ENCODE results near the gene RBM46. TPM values are rescaled to one million over a fixed set of nuclear protein-coding genes. Genes with fewer than 3 reads are reported as not detected.
"Not testable (repeated sequence)": the region's sequence is repeated elsewhere in the genome, so short reads cannot be mapped to it uniquely, and the experiment has no call there.

Gene RBM46
- polyA plus RNA-seq, 1 donor = 0.06 TPM

GRCh38 chr4:154836030-154836429 lies 55.0 kb downstream of the RBM46 start:
- Histone ChIP-seq H3K4me3 (ENCODE audit: low read length) (no peak overlapping the region), H3K4me1 (ENCODE audit: control insufficient read depth, insufficient read depth, low read length) (peaks cover 13% of the 10 kb centered on the region), H3K27me3 (ENCODE audit: control insufficient read depth, insufficient read depth, low read length) (no peaks in the 10 kb centered on the region), H3K36me3 (ENCODE audit: control insufficient read depth, insufficient read depth, low read length) (no peaks in the 10 kb centered on the region), H3K27ac (ENCODE audit: low read length) (no peak overlapping the region), H3K9me3 (ENCODE audit: control insufficient read depth, low read depth, low read length) (peaks cover 15% of the 10 kb centered on the region)
- no peak for DNase-seq
- WGBS (ENCODE audit: insufficient coverage, low lambda C conversion rate) = no CpG with 5 or more reads among the region's 3 CpGs

- no CpG with 5 or more reads among the region's 3 CpGs for WGBS (ENCODE audit: insufficient coverage, low lambda C conversion rate)
- peaks cover 15% of the 10 kb centered on the region for H3K9me3 ChIP-seq (ENCODE audit: control insufficient read depth, low read depth, low read length)
- H3K4me3 ChIP-seq (ENCODE audit: low read length) = no peak overlapping the region
- H3K36me3 ChIP-seq (ENCODE audit: control insufficient read depth, insufficient read depth, low read length) = no peaks in the 10 kb centered on the region
- no peak overlapping the region for H3K27ac ChIP-seq (ENCODE audit: low read length)
- DNase-seq = peak in 1 of 2 donors; percentile 3
- H3K27me3 ChIP-seq (ENCODE audit: control insufficient read depth, insufficient read depth, low read length) = no peaks in the 10 kb centered on the region
- H3K4me1 ChIP-seq (ENCODE audit: control insufficient read depth, insufficient read depth, low read length) = peaks cover 13% of the 10 kb centered on the region
Observed at GRCh38 chr4:154836513-154836912, 55.4 kb downstream of the RBM46 start.

DNA sequence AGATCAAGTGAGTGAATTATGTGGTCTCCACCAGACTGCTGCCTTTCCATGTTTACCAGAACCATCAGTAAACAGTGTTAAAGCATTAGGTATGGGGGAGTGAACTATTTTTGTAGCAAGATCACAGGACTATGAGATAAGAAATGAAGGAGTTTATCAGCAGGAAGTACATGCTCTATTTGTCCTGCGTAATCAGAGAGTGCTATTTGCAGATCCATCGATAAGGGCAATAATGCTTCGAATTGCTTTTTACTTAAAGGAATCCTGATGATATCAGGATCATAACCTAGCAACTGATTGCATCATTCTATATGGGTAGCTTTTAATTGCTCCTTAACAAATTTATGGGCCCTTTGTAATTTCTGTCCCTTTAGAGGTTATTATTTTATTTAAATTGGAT lies 57.1 kb downstream of the RBM46 start:
- Histone ChIP-seq H3K4me1 (ENCODE audit: control insufficient read depth, insufficient read depth, low read length) (peaks cover 13% of the 10 kb centered on the region), H3K4me3 (ENCODE audit: low read length) (no peak overlapping the region), H3K27ac (ENCODE audit: low read length) (no peak overlapping the region), H3K36me3 (ENCODE audit: control insufficient read depth, insufficient read depth, low read length) (no peaks in the 10 kb centered on the region), H3K9me3 (ENCODE audit: control insufficient read depth, low read depth, low read length) (peaks cover 9% of the 10 kb centered on the region), H3K27me3 (ENCODE audit: control insufficient read depth, insufficient read depth, low read length) (no peaks in the 10 kb centered on the region)
- DNase-seq = peak; percentile 5 to 37
- WGBS (ENCODE audit: insufficient coverage, low lambda C conversion rate) = no CpG with 5 or more reads among the region's 3 CpGs

GRCh38 chr4:154838694-154839093 lies 57.6 kb downstream of the RBM46 start:
- Histone ChIP-seq H3K4me3 (ENCODE audit: low read length) (no peak overlapping the region), H3K9me3 (ENCODE audit: control insufficient read depth, low read depth, low read length) (peaks cover 9% of the 10 kb centered on the region), H3K27me3 (ENCODE audit: control insufficient read depth, insufficient read depth, low read length) (no peaks in the 10 kb centered on the region), H3K4me1 (ENCODE audit: control insufficient read depth, insufficient read depth, low read length) (peaks cover 13% of the 10 kb centered on the region), H3K27ac (ENCODE audit: low read length) (no peak overlapping the region), H3K36me3 (ENCODE audit: control insufficient read depth, insufficient read depth, low read length) (no peaks in the 10 kb centered on the region)
- no CpG with 5 or more reads among the region's 8 CpGs for WGBS (ENCODE audit: insufficient coverage, low lambda C conversion rate)
- DNase-seq = no peak

- Histone ChIP-seq H3K4me3 (ENCODE audit: low read length) (no peak overlapping the region), H3K27me3 (ENCODE audit: control insufficient read depth, insufficient read depth, low read length) (no peaks in the 10 kb centered on the region), H3K4me1 (ENCODE audit: control insufficient read depth, insufficient read depth, low read length) (no peaks in the 10 kb centered on the region), H3K9me3 (ENCODE audit: control insufficient read depth, low read depth, low read length) (no peaks in the 10 kb centered on the region), H3K27ac (ENCODE audit: low read length) (no peak overlapping the region), H3K36me3 (ENCODE audit: control insufficient read depth, insufficient read depth, low read length) (no peaks in the 10 kb centered on the region)
- DNase-seq = no peak
- 71% methylated on average over 1 of the region's 2 CpGs for WGBS (ENCODE audit: insufficient coverage, low lambda C conversion rate)
Observed at GRCh38 chr4:154854362-154854761, 73.3 kb downstream of the RBM46 start.

DNA sequence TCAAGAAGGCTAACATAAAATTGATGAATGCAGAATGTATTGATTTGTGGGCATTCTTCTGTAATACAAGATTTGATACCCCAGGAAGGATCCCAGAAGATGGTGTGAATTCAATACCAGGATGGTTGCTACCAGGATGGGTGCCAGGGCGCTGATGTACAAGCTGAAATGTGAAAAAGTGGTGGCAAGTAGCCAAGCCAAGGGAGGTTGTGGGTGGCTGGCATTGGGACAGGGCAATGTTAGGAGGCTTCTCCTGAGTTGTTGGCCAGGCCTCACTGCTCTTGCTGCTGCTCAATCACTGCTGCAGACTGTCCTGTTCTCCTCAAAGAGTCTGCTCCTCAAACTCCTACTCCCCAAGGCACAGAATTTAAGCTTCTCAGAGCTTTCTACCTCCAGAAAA lies 77.1 kb downstream of the RBM46 start:
- H3K4me1 ChIP-seq (ENCODE audit: control insufficient read depth, insufficient read depth, low read length) = no peaks in the 10 kb centered on the region
- WGBS (ENCODE audit: insufficient coverage, low lambda C conversion rate) = no CpG with 5 or more reads among the region's 1 CpG
- DNase-seq = no peak
- H3K36me3 ChIP-seq (ENCODE audit: control insufficient read depth, insufficient read depth, low read length) = no peaks in the 10 kb centered on the region
- H3K27me3 ChIP-seq (ENCODE audit: control insufficient read depth, insufficient read depth, low read length) = no peaks in the 10 kb centered on the region
- no peak overlapping the region for H3K27ac ChIP-seq (ENCODE audit: low read length)
- H3K4me3 ChIP-seq (ENCODE audit: low read length) = no peak overlapping the region
- no peaks in the 10 kb centered on the region for H3K9me3 ChIP-seq (ENCODE audit: control insufficient read depth, low read depth, low read length)

- Histone ChIP-seq H3K27ac (ENCODE audit: low read length) (no peak overlapping the region), H3K36me3 (ENCODE audit: control insufficient read depth, insufficient read depth, low read length) (no peaks in the 10 kb centered on the region), H3K9me3 (ENCODE audit: control insufficient read depth, low read depth, low read length) (no peaks in the 10 kb centered on the region), H3K27me3 (ENCODE audit: control insufficient read depth, insufficient read depth, low read length) (no peaks in the 10 kb centered on the region), H3K4me3 (ENCODE audit: low read length) (no peak overlapping the region), H3K4me1 (ENCODE audit: control insufficient read depth, insufficient read depth, low read length) (no peaks in the 10 kb centered on the region)
- WGBS (ENCODE audit: insufficient coverage, low lambda C conversion rate) = 80% methylated on average over 1 of the region's 7 CpGs
- no peak for DNase-seq
Observed at GRCh38 chr4:154868414-154869194, 87.5 kb downstream of the RBM46 start.

DNA sequence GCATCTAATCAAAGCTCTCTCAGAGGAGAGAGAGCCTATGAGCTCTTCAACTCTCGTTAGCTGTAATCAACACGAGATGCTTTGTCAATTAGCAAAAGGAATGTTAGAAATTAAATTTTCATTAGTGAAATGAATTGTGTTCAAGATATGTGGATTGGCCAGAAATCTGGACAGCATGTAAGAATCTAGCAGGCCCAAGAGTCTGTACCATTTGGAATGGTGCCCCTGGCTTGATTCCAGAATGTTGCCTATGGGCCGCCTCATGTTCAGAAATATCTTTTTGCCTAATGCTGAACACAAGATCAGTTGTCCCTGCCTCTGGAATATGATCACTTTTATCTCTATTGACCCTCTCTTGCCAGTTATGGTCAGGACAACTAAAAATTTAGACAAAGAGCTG lies 88.2 kb downstream of the RBM46 start:
- Histone ChIP-seq H3K27ac (ENCODE audit: low read length) (no peak overlapping the region), H3K9me3 (ENCODE audit: control insufficient read depth, low read depth, low read length) (no peaks in the 10 kb centered on the region), H3K4me3 (ENCODE audit: low read length) (no peak overlapping the region), H3K4me1 (ENCODE audit: control insufficient read depth, insufficient read depth, low read length) (no peaks in the 10 kb centered on the region), H3K27me3 (ENCODE audit: control insufficient read depth, insufficient read depth, low read length) (no peaks in the 10 kb centered on the region), H3K36me3 (ENCODE audit: control insufficient read depth, insufficient read depth, low read length) (no peaks in the 10 kb centered on the region)
- DNase-seq = no peak
- no CpG with 5 or more reads among the region's 3 CpGs for WGBS (ENCODE audit: insufficient coverage, low lambda C conversion rate)

DNA sequence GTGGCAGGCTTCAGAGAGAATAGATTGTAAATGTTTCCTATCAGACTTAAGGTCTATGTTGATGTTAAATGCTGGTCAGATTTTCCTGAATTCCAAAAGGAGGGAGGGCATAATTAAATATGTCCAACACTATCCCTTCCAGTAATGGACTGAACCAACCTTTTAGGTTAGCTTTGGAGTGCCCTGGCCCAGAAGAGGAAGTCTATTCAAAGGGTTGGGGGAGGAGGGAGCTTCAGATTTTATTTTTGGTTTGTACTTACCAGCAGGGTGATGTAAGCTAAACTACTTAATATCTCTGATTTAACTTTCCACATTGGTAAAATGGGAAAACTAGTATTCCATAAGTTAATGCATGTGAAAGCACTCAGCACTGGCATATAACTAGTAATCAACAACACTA lies 91.1 kb downstream of the RBM46 start:
- H3K27ac ChIP-seq (ENCODE audit: low read length) = no peak overlapping the region
- no peaks in the 10 kb centered on the region for H3K4me1 ChIP-seq (ENCODE audit: control insufficient read depth, insufficient read depth, low read length)
- no peak for DNase-seq
- H3K4me3 ChIP-seq (ENCODE audit: low read length) = no peak overlapping the region
- H3K36me3 ChIP-seq (ENCODE audit: control insufficient read depth, insufficient read depth, low read length) = no peaks in the 10 kb centered on the region
- no peaks in the 10 kb centered on the region for H3K27me3 ChIP-seq (ENCODE audit: control insufficient read depth, insufficient read depth, low read length)
- H3K9me3 ChIP-seq (ENCODE audit: control insufficient read depth, low read depth, low read length) = no peaks in the 10 kb centered on the region

DNA sequence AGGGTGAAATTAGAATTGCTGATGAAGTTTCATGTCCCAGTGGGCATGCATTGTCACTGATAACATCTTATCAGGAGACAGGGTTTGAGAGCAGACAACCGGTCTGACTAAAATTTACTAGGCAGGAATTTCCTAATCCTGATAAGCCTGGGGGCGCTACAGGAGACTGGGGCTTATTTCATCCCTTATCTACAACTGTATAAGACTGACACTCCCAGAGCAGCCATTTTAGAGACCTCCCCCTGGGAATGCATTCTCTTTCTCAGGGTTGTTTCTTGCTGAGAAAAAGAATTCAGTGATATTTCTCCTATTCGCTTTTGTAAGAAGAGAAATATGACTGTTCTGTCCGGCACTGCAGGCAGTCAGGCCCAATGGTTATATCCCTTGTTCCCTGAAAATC lies 93.0 kb downstream of the RBM46 start:
- not testable (repeated sequence) for H3K27me3 ChIP-seq (ENCODE audit: control insufficient read depth, insufficient read depth, low read length); H3K4me1 ChIP-seq (ENCODE audit: control insufficient read depth, insufficient read depth, low read length); H3K4me3 ChIP-seq (ENCODE audit: low read length); DNase-seq; H3K9me3 ChIP-seq (ENCODE audit: control insufficient read depth, low read depth, low read length); H3K27ac ChIP-seq (ENCODE audit: low read length); H3K36me3 ChIP-seq (ENCODE audit: control insufficient read depth, insufficient read depth, low read length)
- no CpG with 5 or more reads among the region's 4 CpGs for WGBS (ENCODE audit: insufficient coverage, low lambda C conversion rate)

DNA sequence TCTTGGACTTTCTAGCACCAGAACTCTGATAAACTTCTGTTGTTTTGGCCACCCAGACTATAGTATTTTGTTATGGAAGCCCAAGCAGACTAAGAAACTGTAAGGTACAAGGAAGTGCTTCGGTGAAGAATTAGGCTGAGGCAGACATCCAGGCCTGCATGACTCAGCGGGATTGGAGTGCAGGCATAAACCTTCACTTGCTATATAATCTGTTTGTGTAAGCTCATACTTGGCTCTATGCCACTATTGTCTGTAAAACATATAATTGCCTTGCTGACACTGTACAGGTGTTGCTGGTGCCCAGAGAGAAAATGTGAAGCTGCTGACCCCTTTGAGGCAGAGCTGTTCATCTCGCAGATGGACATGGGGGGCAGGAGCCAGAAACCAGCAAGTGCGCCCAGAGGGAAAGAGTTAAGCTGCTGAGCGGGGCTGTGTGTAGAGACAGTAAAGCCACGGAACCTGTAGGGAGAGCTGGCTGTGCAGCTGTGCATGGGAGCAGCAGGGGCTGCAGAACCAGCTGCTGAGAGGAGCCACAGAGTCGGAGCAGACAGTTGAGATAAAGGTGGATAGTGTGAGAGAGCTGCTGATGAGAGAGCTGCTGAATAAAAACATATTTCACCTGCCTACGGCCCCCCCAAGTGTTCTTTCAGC lies 96.2 kb downstream of the RBM46 start:
- no peaks in the 10 kb centered on the region for H3K36me3 ChIP-seq (ENCODE audit: control insufficient read depth, insufficient read depth, low read length)
- no peaks in the 10 kb centered on the region for H3K9me3 ChIP-seq (ENCODE audit: control insufficient read depth, low read depth, low read length)
- no peak for DNase-seq
- no peaks in the 10 kb centered on the region for H3K27me3 ChIP-seq (ENCODE audit: control insufficient read depth, insufficient read depth, low read length)
- no CpG with 5 or more reads among the region's 8 CpGs for WGBS (ENCODE audit: insufficient coverage, low lambda C conversion rate)
- no peak overlapping the region for H3K4me3 ChIP-seq (ENCODE audit: low read length)
- H3K4me1 ChIP-seq (ENCODE audit: control insufficient read depth, insufficient read depth, low read length) = no peaks in the 10 kb centered on the region
- H3K27ac ChIP-seq (ENCODE audit: low read length) = no peak overlapping the region

Measured in large intestine (tissue), 3 donors.